Pancreas (tissue), 10 donors: ENCODE results near the gene TNNI3. TPM values are rescaled to one million over a fixed set of nuclear protein-coding genes. Genes with fewer than 3 reads are reported as not detected.

Source experiments
- ATAC-seq, 4 donors: fragments of 200-7000 bp; cut with Tn5 transposase; one replicate each; pipeline versions ENCODE4 v1.8.0 to v1.9.1; 2020; ENCODE audit warnings: mild to moderate bottlenecking in 4 of 4, moderate library complexity in 4 of 4
- DNase-seq, 6 donors: peaks; one replicate each; pipeline ENCODE4 v3.0.0-alpha.2; 2020
- FAIRE-seq: peaks from 2 replicates; lab custom pipeline; 2012; peaks lifted over from hg19 to GRCh38; lab: Jason Lieb, UNC
- H3K27ac ChIP-seq, 4 donors: fragments of 200-600 bp; sonication (generic); 1 replicate in 3 of 4; 2 replicates in 1 of 4; pipeline versions ENCODE4 v1.5.0 to v1.8.0; 2020
- H3K27me3 ChIP-seq, 4 donors: fragments of 200-600 bp; one replicate each; pipeline ENCODE4 v1.8.0; 2021
- H3K36me3 ChIP-seq, 3 donors: fragments of 200-600 bp; sonication (generic) in 1 of 3; one replicate each; pipeline versions ENCODE4 v1.5.0 to v1.8.0; 2020 to 2021
- H3K4me1 ChIP-seq, 3 donors: fragments of 200-600 bp; one replicate each; pipeline ENCODE4 v1.8.0; 2021
- H3K4me3 ChIP-seq, 4 donors: fragments of 200-600 bp; sonication (generic) in 2 of 4; one replicate each; pipeline versions ENCODE4 v1.5.0 to v1.8.0; 2020 to 2021
- H3K9me3 ChIP-seq, 4 donors: fragments of 200-600 bp; one replicate each; pipeline ENCODE4 v1.8.0; 2021
- WGBS, 2 donors: extraction: QIAGEN DNeasy Blood & Tissue Kit; methylation state at CpG; one replicate each; pipeline ENCODE4 v1.1.7; 2013; 5-methylcytosine and 5-hydroxymethylcytosine counted together
- intact Hi-C, 3 donors: fragments of 100-400 bp; cut with DNase I; formaldehyde crosslinking; loops; one replicate each; pipeline versions ENCODE4 v1.11.1 to v1.14.2; 2022
- polyA plus RNA-seq, 2 donors: library from polyadenylated mRNA; stranded (reverse); fragments of 200-250 nt; gene quantifications; one replicate each; pipeline ENCODE4 v1.2.3, GENCODE V29; 2013
- total RNA-seq, 6 donors: library from RNA; stranded (reverse); fragmentation: NEBNext Ultra II Directional in 4 of 6; extraction: Animal tissue kit (Norgen Biotek cat#: 25700) in 4 of 6; gene quantifications; one replicate each; pipeline versions ENCODE4 v1.2.1 to v1.2.4, GENCODE V29; 2021 to 2023
- TF ChIP-seq, protein P1 (sequence below), 4 donors: fragments of 200-600 bp; sonication (generic) in 3 of 4; IDR thresholded peaks; one replicate each; pipeline versions ENCODE4 v1.5.0 to v1.8.0; 2021; ENCODE audit warnings: antibody characterized with exemption in 4 of 4
- donor health status: healthy with polysubstance abuse.
- donor health status: DM: no; HTN: no; CAD: no; lungs with moderate emphysema.
- donor health status: DM: no; HTN: no; CAD: no.
- donor health status: control.
- donor health status: control.
- donor health status: Bipolar disorder and iron deficiency.
- donor health status: DM: yes; HTN: yes; CAD: no.
- donor health status: DM: no; HTN: no; CAD: no.
- donor health status: DM: no; HTN: no; CAD: no.
- donor health status: DM: yes; HTN: yes; CAD: no.

TNNI3 gene
- total and polyA plus RNA-seq, 8 donors, result 0.66 to 4.1 (median 2.5) TPM; not detected in 4

DNA sequence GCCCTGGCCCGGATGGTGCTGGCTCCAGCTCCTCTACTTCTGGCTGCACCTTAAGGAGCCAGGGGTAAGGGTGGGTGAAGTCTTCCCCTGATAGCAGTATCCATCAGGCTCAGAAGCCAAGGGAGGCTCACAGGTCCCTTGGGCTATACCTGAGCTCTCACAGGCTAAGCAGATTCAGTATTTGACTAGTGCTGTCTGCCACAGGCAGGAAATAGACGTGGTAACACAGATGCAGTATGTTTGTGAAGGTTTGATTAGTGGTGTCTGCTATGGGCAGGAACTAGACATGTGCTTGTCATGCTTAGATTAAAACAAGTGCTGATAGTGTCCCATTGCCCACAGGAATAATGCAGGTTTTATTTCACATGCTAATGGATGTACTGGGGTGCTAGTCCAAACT, 18.5 kb upstream of the TNNI3 start:
- H3K4me3 ChIP-seq, result no peak overlapping the region
- H3K27ac ChIP-seq, result no peak overlapping the region
- 24 to 34% methylated on average over 2 of the region's 2 CpGs for WGBS, 2 donors
- FAIRE-seq, result no peak
- H3K36me3 ChIP-seq, result no peaks in the 10 kb centered on the region
- ATAC-seq, result no peak
- no peak for DNase-seq
- no peaks in the 10 kb centered on the region for H3K9me3 ChIP-seq
- intact Hi-C loops, result no loop called here
- H3K4me1 ChIP-seq, result no peaks in the 10 kb centered on the region
- TF ChIP-seq, protein P1, sequence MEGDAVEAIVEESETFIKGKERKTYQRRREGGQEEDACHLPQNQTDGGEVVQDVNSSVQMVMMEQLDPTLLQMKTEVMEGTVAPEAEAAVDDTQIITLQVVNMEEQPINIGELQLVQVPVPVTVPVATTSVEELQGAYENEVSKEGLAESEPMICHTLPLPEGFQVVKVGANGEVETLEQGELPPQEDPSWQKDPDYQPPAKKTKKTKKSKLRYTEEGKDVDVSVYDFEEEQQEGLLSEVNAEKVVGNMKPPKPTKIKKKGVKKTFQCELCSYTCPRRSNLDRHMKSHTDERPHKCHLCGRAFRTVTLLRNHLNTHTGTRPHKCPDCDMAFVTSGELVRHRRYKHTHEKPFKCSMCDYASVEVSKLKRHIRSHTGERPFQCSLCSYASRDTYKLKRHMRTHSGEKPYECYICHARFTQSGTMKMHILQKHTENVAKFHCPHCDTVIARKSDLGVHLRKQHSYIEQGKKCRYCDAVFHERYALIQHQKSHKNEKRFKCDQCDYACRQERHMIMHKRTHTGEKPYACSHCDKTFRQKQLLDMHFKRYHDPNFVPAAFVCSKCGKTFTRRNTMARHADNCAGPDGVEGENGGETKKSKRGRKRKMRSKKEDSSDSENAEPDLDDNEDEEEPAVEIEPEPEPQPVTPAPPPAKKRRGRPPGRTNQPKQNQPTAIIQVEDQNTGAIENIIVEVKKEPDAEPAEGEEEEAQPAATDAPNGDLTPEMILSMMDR (IDR thresholded peaks at IDR 0.05), result no peak
- peaks cover 0 to 44% (median 7%) of the 10 kb centered on the region in 4 donors for H3K27me3 ChIP-seq

DNA sequence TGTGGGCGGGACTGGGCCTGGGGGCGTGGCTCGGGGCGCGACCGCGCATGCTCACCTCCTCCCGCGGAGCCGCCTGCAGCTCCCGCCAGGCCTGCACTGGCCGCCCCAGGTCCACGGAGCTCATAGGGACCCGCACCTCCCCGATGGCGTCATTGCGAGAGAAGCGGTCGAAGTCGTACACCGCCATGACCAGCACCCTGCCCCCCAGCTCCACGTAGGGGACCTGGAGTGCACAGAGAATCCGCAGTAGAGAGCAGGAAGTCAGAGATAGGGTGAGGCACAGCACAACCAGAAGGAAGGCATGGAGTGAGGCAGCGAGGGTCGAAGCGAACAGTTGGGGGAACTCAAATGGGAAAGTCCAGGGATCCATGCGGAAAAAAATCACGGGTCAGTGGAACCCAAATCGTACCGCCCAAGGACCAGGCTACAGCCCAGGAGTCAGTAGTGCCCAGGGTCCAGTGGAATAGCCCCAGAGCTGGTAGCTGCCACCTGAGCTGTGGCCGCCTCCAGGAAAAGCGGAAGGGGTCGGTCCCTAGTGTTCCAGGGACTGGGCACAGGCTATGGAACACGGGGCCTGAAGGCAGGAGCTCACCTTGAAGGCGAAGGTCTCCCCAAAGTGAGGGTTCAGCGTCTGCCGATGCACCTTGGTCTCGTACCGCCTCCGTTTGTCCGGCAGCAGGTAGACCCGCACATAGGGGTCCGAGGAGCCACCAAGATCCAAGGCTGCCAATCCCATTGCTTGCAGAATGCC, 17.8 kb upstream of the TNNI3 start:
- ATAC-seq, result no peak
- no peaks in the 10 kb centered on the region for H3K4me1 ChIP-seq
- peaks cover 0 to 37% (median 7%) of the 10 kb centered on the region in 4 donors for H3K27me3 ChIP-seq
- H3K36me3 ChIP-seq, result no peaks in the 10 kb centered on the region
- WGBS, 2 donors, result 49 to 53% methylated on average over 32 to 43 of the region's 43 CpGs
- no peak overlapping the region for H3K4me3 ChIP-seq
- no peaks in the 10 kb centered on the region for H3K9me3 ChIP-seq
- DNase-seq, result no peak
- no peak for FAIRE-seq
- H3K27ac ChIP-seq, result no peak overlapping the region
- intact Hi-C loops, result no loop called here
- TF ChIP-seq, protein P1 (IDR thresholded peaks at IDR 0.05), result no peak

DNA sequence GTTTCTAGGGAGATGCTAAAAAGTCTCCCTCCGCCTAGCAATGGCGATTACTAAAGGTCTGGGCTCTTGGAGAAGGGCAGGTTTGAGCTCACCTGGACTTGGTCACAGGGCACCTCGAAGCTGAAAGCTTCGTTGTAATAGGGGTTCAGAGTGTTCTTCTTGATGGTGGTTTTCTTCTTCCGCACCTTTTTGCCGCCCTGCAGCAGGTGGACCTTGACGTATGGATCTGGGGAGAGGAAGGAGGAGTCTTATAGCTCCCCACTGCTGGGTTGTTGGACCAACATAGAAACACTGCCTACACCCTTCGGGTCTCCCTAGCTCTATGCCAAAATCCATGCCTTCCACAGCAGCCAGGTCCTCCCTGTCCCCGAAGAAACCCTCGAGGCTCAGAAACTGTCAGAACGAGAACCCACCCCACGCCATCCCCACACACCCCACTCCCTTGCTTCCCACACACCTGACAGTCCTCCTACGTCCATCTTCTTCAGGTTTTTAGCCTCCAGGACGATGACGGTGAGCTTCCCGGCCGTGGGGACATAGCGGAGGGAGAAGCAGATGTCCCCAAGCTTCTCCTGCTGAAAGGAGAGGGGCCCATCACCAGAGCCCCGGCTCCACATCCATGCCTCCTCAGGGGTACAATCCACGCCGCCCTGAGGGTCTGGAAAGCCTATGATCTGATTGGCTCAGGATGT, 17.0 kb upstream of the TNNI3 start:
- 46 to 48% methylated on average over 21 of the region's 21 CpGs for WGBS, 2 donors

DNA sequence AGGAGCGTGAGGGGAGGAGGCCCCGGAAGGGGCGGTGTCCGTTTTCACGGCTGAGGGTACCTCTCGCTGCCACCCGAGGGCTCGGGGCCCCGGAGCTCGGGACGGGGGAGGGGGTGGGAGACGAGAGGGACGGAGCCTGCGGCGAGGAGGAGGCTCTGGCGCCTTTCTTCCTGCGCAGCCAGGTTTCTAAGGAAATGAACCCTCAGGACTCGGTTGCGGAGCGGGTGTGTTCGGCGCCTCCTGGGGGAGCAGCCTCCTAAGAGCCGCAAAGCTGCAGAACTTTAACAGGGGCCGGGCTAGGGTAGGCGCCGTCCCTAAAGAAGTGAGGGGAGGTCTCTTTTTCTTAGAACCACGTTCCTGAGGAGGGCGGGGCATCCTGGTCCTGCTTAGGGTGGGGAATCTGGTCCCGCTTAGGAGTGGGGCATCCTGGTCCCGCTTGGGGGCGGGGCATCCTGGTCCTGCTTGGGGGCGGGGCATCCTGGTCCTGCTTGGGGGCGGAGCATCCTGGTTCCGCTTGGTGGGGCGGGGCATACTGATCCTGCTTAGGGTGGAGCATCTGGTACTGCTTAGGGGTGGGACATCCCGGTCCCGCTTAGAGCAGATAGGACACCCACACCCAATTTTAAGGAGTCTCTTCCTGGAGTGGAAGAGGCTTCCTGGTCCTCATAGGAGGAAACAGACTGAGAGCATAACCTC, 16.3 kb upstream of the TNNI3 start:
- H3K27ac ChIP-seq, result no peak overlapping the region
- peaks cover 0 to 42% (median 7%) of the 10 kb centered on the region in 4 donors for H3K27me3 ChIP-seq
- no peaks in the 10 kb centered on the region for H3K36me3 ChIP-seq
- DNase-seq (peak in 3 of 6 donors; percentile 38 to 78 (median 67)), ATAC-seq (peak in 3 of 4 donors; percentile 42 to 76 (median 54)), FAIRE-seq (no peak)
- no peaks in the 10 kb centered on the region for H3K4me1 ChIP-seq
- H3K4me3 ChIP-seq, result peak overlapping the region in 3 of 4 donors; percentile 3 to 39 (median 20)
- intact Hi-C loops, result no loop called here
- H3K9me3 ChIP-seq, result no peaks in the 10 kb centered on the region
- TF ChIP-seq, protein P1 (IDR thresholded peaks at IDR 0.05), result no peak
- WGBS, 2 donors, result 2 to 3% methylated on average over 31 to 37 of the region's 37 CpGs

More for the DNA sequence above, 17.0 kb upstream of the TNNI3 start:
- no peak for FAIRE-seq
- no peak for DNase-seq
- intact Hi-C loops, result no loop called here
- Histone ChIP-seq H3K4me3 (no peak overlapping the region), H3K9me3 (no peaks in the 10 kb centered on the region), H3K36me3 (no peaks in the 10 kb centered on the region), H3K4me1 (no peaks in the 10 kb centered on the region), H3K27ac (no peak overlapping the region), H3K27me3 (peaks cover 0 to 39% (median 7%) of the 10 kb centered on the region in 4 donors)
- no peak for ATAC-seq
- TF ChIP-seq, protein P1 (IDR thresholded peaks at IDR 0.05), result no peak
